A673 (cell line): Measurements from ENCODE around the gene DDX31. TPM values are rescaled to one million over a fixed set of nuclear protein-coding genes. Genes with fewer than 3 reads are reported as not detected.

Source experiments
- BruUV-seq: library from RNA; stranded (reverse); fragments of 400-500 nt; replicated peaks from 2 replicates; lab custom pipeline; 2021; lab: Mats Ljungman, UMichigan
- CTCF ChIA-PET: fragments of 300-600 bp; sonication (Branson Sonifier 250); formaldehyde crosslinking; loops from one replicate; lab custom pipeline; 2022; ENCODE audit warnings: antibody characterized with exemption; lab: Charles Lee
- POLR2A ChIA-PET: fragments of 300-600 bp; sonication (Branson Sonifier 250); formaldehyde crosslinking; loops from one replicate; lab custom pipeline; 2022; ENCODE audit warnings: antibody characterized with exemption; ENCODE audit not compliant: low non-redundant PET; lab: Charles Lee
- DNase-seq: peaks from one replicate; pipeline ENCODE4 v3.0.0-alpha.2; 2015; ENCODE audit warnings: low spot score
- H3K27ac ChIP-seq: fragments of 200-600 bp; sonication (generic); 2 replicates; pipeline ENCODE4 v1.5.1; 2016; ENCODE audit warnings: mixed run types, low read depth, mild to moderate bottlenecking, mixed read lengths, antibody characterized with exemption, low read length; ENCODE audit not compliant: poor library complexity, severe bottlenecking
- H3K27me3 ChIP-seq: fragments of 200-600 bp; sonication (generic); replicated peaks from 2 replicates; pipeline ENCODE4 v1.6.1; 2017; ENCODE audit warnings: mixed run types, low read depth, mild to moderate bottlenecking, mixed read lengths, antibody characterized with exemption, low read length; ENCODE audit not compliant: insufficient read depth, poor library complexity
- H3K36me3 ChIP-seq: fragments of 200-600 bp; sonication (generic); 2 replicates; pipeline ENCODE4 v1.6.1; 2016; ENCODE audit warnings: mixed run types, mild to moderate bottlenecking, mixed read lengths, antibody characterized with exemption, low read length; ENCODE audit not compliant: insufficient read depth, poor library complexity, severe bottlenecking
- H3K4me1 ChIP-seq: fragments of 200-600 bp; sonication (generic); 2 replicates; pipeline ENCODE4 v1.6.1; 2017; ENCODE audit warnings: mixed run types, mild to moderate bottlenecking, mixed read lengths, antibody characterized with exemption, low read length; ENCODE audit not compliant: insufficient read depth, poor library complexity, severe bottlenecking
- H3K4me3 ChIP-seq: fragments of 200-600 bp; sonication (generic); 2 replicates; pipeline ENCODE4 v1.5.1; 2016; ENCODE audit warnings: low read depth, mixed run types, mild to moderate bottlenecking, mixed read lengths, low read length; ENCODE audit not compliant: poor library complexity, severe bottlenecking
- H3K9me3 ChIP-seq: fragments of 200-600 bp; sonication (generic); 2 replicates; pipeline ENCODE4 v1.6.1; 2016; ENCODE audit warnings: mixed run types, low read depth, mild to moderate bottlenecking, mixed read lengths, antibody characterized with exemption, low read length; ENCODE audit not compliant: poor library complexity, severe bottlenecking
- EZH2 ChIP-seq: fragments of 200-600 bp; sonication (generic); IDR thresholded peaks from 2 replicates; pipeline ENCODE4 v1.6.1; 2017; ENCODE audit warnings: borderline replicate concordance, low read depth, mild to moderate bottlenecking, mixed read lengths, antibody characterized with exemption, low read length; ENCODE audit not compliant: poor library complexity, severe bottlenecking
- intact Hi-C: fragments of 100-400 bp; cut with micrococcal nuclease; formaldehyde crosslinking; loops from one replicate; pipeline ENCODE4 v1.10.0; 2022; ENCODE audit not compliant: unreplicated experiment
- total RNA-seq: library from RNA; stranded (reverse); gene quantifications from 2 replicates; pipeline ENCODE4 v1.2.3, GENCODE V29; 2021
- TF ChIP-seq, protein P1 (sequence below): fragments of 300-800, 200-600 bp; sonication (generic); conservative IDR thresholded peaks from 2 replicates; pipeline ENCODE4 v1.5.1; 2017; ENCODE audit warnings: low read depth, mild to moderate bottlenecking, antibody characterized with exemption, low read length, moderate library complexity, mixed read lengths

DDX31 gene
- total RNA-seq, 1 experiment from 2014 or later = 34.2 TPM

DNA sequence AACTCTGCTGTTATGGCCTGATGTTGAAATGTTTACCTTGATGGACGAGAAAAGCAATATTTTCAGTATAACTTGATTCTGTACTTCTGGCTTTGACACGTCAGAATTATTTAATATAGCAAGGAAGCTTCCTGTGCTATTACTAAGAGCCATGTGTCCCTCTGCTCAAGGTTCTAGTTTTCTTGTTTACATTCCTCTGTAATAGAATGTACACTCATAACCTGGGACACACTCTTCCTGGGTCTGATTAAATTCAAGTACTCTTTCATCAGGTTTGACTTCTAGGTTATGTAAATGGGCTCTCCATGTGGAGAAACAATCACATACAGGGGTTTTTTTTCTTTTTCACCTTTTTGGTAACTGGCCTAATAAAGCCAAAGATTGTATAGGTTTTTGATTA lies 33.6 kb upstream of the DDX31 start:
- intact Hi-C loops = no loop called here
- TF ChIP-seq, protein P1, sequence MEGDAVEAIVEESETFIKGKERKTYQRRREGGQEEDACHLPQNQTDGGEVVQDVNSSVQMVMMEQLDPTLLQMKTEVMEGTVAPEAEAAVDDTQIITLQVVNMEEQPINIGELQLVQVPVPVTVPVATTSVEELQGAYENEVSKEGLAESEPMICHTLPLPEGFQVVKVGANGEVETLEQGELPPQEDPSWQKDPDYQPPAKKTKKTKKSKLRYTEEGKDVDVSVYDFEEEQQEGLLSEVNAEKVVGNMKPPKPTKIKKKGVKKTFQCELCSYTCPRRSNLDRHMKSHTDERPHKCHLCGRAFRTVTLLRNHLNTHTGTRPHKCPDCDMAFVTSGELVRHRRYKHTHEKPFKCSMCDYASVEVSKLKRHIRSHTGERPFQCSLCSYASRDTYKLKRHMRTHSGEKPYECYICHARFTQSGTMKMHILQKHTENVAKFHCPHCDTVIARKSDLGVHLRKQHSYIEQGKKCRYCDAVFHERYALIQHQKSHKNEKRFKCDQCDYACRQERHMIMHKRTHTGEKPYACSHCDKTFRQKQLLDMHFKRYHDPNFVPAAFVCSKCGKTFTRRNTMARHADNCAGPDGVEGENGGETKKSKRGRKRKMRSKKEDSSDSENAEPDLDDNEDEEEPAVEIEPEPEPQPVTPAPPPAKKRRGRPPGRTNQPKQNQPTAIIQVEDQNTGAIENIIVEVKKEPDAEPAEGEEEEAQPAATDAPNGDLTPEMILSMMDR = no peak
- no peak for TF ChIP-seq EZH2
- ChIA-PET CTCF (no interaction called here), POLR2A (no interaction called here)
- no peak overlapping the region for H3K27ac ChIP-seq
- peaks cover 11% of the 10 kb centered on the region for H3K9me3 ChIP-seq
- H3K4me3 ChIP-seq = no peak overlapping the region
- no peaks in the 10 kb centered on the region for H3K36me3 ChIP-seq
- BruUV-seq = no TSS peak
- no peak for DNase-seq
- no peaks in the 10 kb centered on the region for H3K4me1 ChIP-seq
- peaks cover 5% of the 10 kb centered on the region for H3K27me3 ChIP-seq

DNA sequence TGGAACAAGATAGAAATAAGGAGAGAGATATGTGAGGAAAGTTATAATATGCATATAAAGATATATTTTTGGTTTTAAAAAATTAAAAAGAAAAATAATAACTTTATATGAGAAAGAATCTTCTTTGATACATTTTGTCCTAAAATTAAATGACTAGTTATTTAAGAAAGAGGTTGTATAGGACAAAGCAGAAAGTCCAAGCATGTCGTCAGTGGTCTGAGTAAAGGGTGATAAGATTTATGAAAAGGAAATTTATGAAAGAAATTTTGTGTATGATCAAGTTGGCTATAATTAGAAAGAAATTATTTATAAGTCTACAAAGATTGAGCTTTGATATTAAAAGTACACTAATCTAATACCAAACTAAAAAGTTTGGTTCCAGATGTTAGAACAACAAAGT lies 32.5 kb upstream of the DDX31 start:
- ChIA-PET POLR2A (no interaction called here), CTCF (no interaction called here)
- DNase-seq = no peak
- Histone ChIP-seq H3K4me1 (no peaks in the 10 kb centered on the region), H3K4me3 (no peak overlapping the region), H3K27ac (no peak overlapping the region), H3K36me3 (no peaks in the 10 kb centered on the region), H3K27me3 (peaks cover 5% of the 10 kb centered on the region), H3K9me3 (peaks cover 16% of the 10 kb centered on the region)
- TF ChIP-seq, protein P1 = no peak
- TF ChIP-seq EZH2 = no peak
- BruUV-seq = no TSS peak
- intact Hi-C loops = no loop called here

DNA sequence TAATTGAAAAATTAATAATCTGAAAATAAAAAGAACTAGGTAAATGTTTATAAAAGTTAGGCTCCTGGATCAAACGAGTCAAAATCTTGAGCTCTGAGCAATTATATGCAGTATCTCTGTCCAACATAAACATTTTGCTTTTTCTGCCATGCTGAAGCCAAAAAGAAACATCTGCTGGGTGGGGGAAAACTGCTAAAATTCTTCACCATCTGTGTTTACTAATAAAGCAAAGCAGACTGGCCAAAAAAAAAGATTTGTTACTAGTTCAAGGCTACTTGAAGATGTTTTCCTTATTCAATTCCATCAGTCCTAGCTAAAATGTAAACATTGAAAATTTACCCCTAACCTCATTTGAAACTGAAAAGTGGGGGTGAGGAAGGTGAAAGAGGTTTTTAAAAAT lies 30.2 kb upstream of the DDX31 start:
- Histone ChIP-seq H3K27me3 (no peaks in the 10 kb centered on the region), H3K27ac (no peak overlapping the region), H3K9me3 (peaks cover 30% of the 10 kb centered on the region), H3K4me1 (no peaks in the 10 kb centered on the region), H3K4me3 (no peak overlapping the region), H3K36me3 (no peaks in the 10 kb centered on the region)
- POLR2A ChIA-PET = no interaction called here
- no TSS peak for BruUV-seq
- TF ChIP-seq EZH2 = no peak
- TF ChIP-seq, protein P1 = no peak
- CTCF ChIA-PET = no interaction called here
- intact Hi-C loops = no loop called here
- no peak for DNase-seq
